HG03442 (cell line): ENCODE results near the gene EFHC1.
"Not testable (repeated sequence)": the region's sequence is repeated elsewhere in the genome, so short reads cannot be mapped to it uniquely, and the experiment has no call there.

Source experiments
- ATAC-seq: cut with Tn5 transposase; IDR thresholded peaks from one replicate; pipeline ENCODE4 v1.9.1; 2021; ENCODE audit warnings: mild to moderate bottlenecking, moderate library complexity; ENCODE audit not compliant: unreplicated experiment

EFHC1 gene

GRCh38 chr6:52419809-52420667 is at the start of gene EFHC1:
Gene EFHC1 (plus strand): TSS chr6:52420342. CDS start chr6:52420411, 69 bp downstream.
- ATAC-seq = peak; percentile 91

GRCh38 chr6:52371656-52372191 is 48.4 kb upstream of the EFHC1 start:
- no peak for ATAC-seq

- ATAC-seq = no peak
These were observed 46.9 kb upstream of the EFHC1 start for GRCh38 chr6:52373151-52373690.

GRCh38 chr6:52374247-52374646 is 45.9 kb upstream of the EFHC1 start:
- no peak for ATAC-seq

- ATAC-seq = no peak
These were observed 44.2 kb upstream of the EFHC1 start for GRCh38 chr6:52375780-52376556.

- no peak for ATAC-seq
These were observed 43.4 kb upstream of the EFHC1 start for GRCh38 chr6:52376763-52377162.

GRCh38 chr6:52377538-52378221 is 42.5 kb upstream of the EFHC1 start:
- no peak for ATAC-seq

GRCh38 chr6:52381249-52381648 is 38.9 kb upstream of the EFHC1 start:
- ATAC-seq = no peak

- ATAC-seq = no peak
These were observed 35.9 kb upstream of the EFHC1 start for GRCh38 chr6:52384145-52384766.

- no peak for ATAC-seq
These were observed 35.1 kb upstream of the EFHC1 start for GRCh38 chr6:52385074-52385473.

- not testable (repeated sequence) for ATAC-seq
These were observed 32.0 kb upstream of the EFHC1 start for GRCh38 chr6:52388119-52388518.

GRCh38 chr6:52388790-52389189 is 31.4 kb upstream of the EFHC1 start:
- ATAC-seq = no peak

- no peak for ATAC-seq
These were observed 30.9 kb upstream of the EFHC1 start for GRCh38 chr6:52389264-52389625.

GRCh38 chr6:52389626-52390360 is 30.3 kb upstream of the EFHC1 start:
- ATAC-seq = peak; percentile 67

GRCh38 chr6:52390361-52390727 is 29.8 kb upstream of the EFHC1 start:
- peak; percentile 45 for ATAC-seq

GRCh38 chr6:52391599-52391998 is 28.5 kb upstream of the EFHC1 start:
- ATAC-seq = no peak

GRCh38 chr6:52392944-52393343 is 27.2 kb upstream of the EFHC1 start:
- no peak for ATAC-seq

GRCh38 chr6:52393780-52394179 is 26.4 kb upstream of the EFHC1 start:
- ATAC-seq = no peak

- ATAC-seq = peak; percentile 59
These were observed 25.9 kb upstream of the EFHC1 start for GRCh38 chr6:52394251-52394666.

GRCh38 chr6:52395969-52396368 is 24.2 kb upstream of the EFHC1 start:
- ATAC-seq = no peak
